Mesendoderm (in vitro differentiated cells): ENCODE data around the gene ERG. TPM values are rescaled to one million over a fixed set of nuclear protein-coding genes. Genes with fewer than 3 reads are reported as not detected.

ENCODE experiments used
- DNase-seq: peaks from one replicate; pipeline ENCODE4 v3.0.0; 2013
- H2AK5ac ChIP-seq: 2 replicates; pipeline ENCODE4 v1.6.1; 2013; ENCODE audit warnings: low read length, inconsistent platforms
- H2BK120ac ChIP-seq: 2 replicates; pipeline ENCODE4 v1.6.1; 2013; ENCODE audit warnings: low read depth, mild to moderate bottlenecking, low read length, moderate library complexity, mixed read lengths
- H2BK15ac ChIP-seq: replicated peaks from 2 replicates; pipeline ENCODE4 v1.6.1; 2013; ENCODE audit warnings: low read depth, mild to moderate bottlenecking, moderate library complexity
- H2BK5ac ChIP-seq: 2 replicates; pipeline ENCODE4 v1.6.1; 2013; ENCODE audit warnings: low read length, inconsistent platforms
- H3K18ac ChIP-seq: 2 replicates; pipeline ENCODE4 v1.6.1; 2013; ENCODE audit warnings: mild to moderate bottlenecking, low read length, mixed read lengths
- H3K23ac ChIP-seq: one replicate; pipeline ENCODE4 v1.6.1; 2013; ENCODE audit warnings: low read length
- H3K27ac ChIP-seq: 2 replicates; pipeline ENCODE4 v1.5.1; 2013; ENCODE audit warnings: low read depth, mild to moderate bottlenecking, inconsistent platforms, low read length, moderate library complexity
- H3K27me3 ChIP-seq: 2 replicates; pipeline ENCODE4 v1.6.1; 2013; ENCODE audit warnings: low read length, control low read depth, mild to moderate bottlenecking, inconsistent platforms; ENCODE audit not compliant: insufficient read depth, poor library complexity
- H3K36me3 ChIP-seq: 2 replicates; pipeline ENCODE4 v1.6.1; 2013; ENCODE audit warnings: low read length, inconsistent platforms; ENCODE audit not compliant: control insufficient read depth, insufficient read depth
- H3K4ac ChIP-seq: one replicate; pipeline ENCODE4 v1.6.1; 2013; ENCODE audit warnings: low read depth, mild to moderate bottlenecking, low read length, moderate library complexity
- H3K4me1 ChIP-seq: 2 replicates; pipeline ENCODE4 v1.6.1; 2013; ENCODE audit warnings: low read depth, low read length, inconsistent platforms; ENCODE audit not compliant: control insufficient read depth
- H3K4me2 ChIP-seq: 2 replicates; pipeline ENCODE4 v1.6.1; 2013; ENCODE audit warnings: low read length
- H3K4me3 ChIP-seq: 2 replicates; pipeline ENCODE4 v1.5.1; 2013; ENCODE audit warnings: mild to moderate bottlenecking, low read length
- H3K56ac ChIP-seq: one replicate; pipeline ENCODE4 v1.6.1; 2013; ENCODE audit warnings: low read length
- H3K79me1 ChIP-seq: 2 replicates; pipeline ENCODE4 v1.6.1; 2013; ENCODE audit warnings: low read length, inconsistent platforms
- H3K79me2 ChIP-seq: 2 replicates; pipeline ENCODE4 v1.6.1; 2013; ENCODE audit warnings: mild to moderate bottlenecking, low read length; ENCODE audit not compliant: control insufficient read depth, insufficient read depth
- H3K9ac ChIP-seq: 2 replicates; pipeline ENCODE4 v1.6.1; 2013; ENCODE audit warnings: low read length, inconsistent platforms
- H4K5ac ChIP-seq: one replicate; pipeline ENCODE4 v1.6.1; 2013; ENCODE audit warnings: low read length
- H4K8ac ChIP-seq: one replicate; pipeline ENCODE4 v1.6.1; 2013; ENCODE audit warnings: low read depth, mild to moderate bottlenecking, control low read depth, low read length, moderate library complexity
- WGBS: extraction: QIAGEN DNeasy Blood & Tissue Kit; methylation state at CpG from one replicate; pipeline ENCODE4 v1.1.7; 2013; ENCODE audit warnings: low lambda C conversion rate, missing lambda C conversion rate; ENCODE audit not compliant: insufficient coverage; ENCODE audit errors: extremely low coverage; 5-methylcytosine and 5-hydroxymethylcytosine counted together
- polyA plus RNA-seq, 2 experiments: library from polyadenylated mRNA; stranded (reverse); fragments of 200-250 nt; gene quantifications; one replicate each; pipeline ENCODE4 v1.2.3, GENCODE V29; 2013

Gene ERG, protein sequence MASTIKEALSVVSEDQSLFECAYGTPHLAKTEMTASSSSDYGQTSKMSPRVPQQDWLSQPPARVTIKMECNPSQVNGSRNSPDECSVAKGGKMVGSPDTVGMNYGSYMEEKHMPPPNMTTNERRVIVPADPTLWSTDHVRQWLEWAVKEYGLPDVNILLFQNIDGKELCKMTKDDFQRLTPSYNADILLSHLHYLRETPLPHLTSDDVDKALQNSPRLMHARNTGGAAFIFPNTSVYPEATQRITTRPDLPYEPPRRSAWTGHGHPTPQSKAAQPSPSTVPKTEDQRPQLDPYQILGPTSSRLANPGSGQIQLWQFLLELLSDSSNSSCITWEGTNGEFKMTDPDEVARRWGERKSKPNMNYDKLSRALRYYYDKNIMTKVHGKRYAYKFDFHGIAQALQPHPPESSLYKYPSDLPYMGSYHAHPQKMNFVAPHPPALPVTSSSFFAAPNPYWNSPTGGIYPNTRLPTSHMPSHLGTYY
- polyA plus RNA-seq (2013, experiment 1 of 2) = 0.56 TPM
- polyA plus RNA-seq (2013, experiment 2 of 2) = 0.56 TPM

GRCh38 chr21:38498057-38498833 lies at the start of gene ERG:
Gene ERG (minus strand): TSS chr21:38498477. CDS start chr21:38498380, 97 bp downstream.
- H3K27ac ChIP-seq = no peak within 1 kb of the TSS
- no peaks in the 10 kb centered on the region for H3K79me2 ChIP-seq
- no peaks in the 10 kb centered on the region for H3K4me1 ChIP-seq
- H2BK15ac ChIP-seq = no peak within 1 kb of the TSS
- no peak within 1 kb of the TSS for H3K4me3 ChIP-seq
- no peak within 1 kb of the TSS for H3K56ac ChIP-seq
- no peaks in the 10 kb centered on the region for H3K79me1 ChIP-seq
- no peak within 1 kb of the TSS for H2BK120ac ChIP-seq
- no peak within 1 kb of the TSS for H4K5ac ChIP-seq
- H3K4me2 ChIP-seq = no peak within 1 kb of the TSS
- no peak within 1 kb of the TSS for H3K9ac ChIP-seq
- no peaks in the 10 kb centered on the region for H3K36me3 ChIP-seq
- DNase-seq = no peak
- H2AK5ac ChIP-seq = no peak within 1 kb of the TSS
- no peak within 1 kb of the TSS for H3K4ac ChIP-seq
- H3K27me3 ChIP-seq = no peaks in the 10 kb centered on the region
- H4K8ac ChIP-seq = no peak within 1 kb of the TSS
- H3K18ac ChIP-seq = no peak within 1 kb of the TSS
- no peak within 1 kb of the TSS for H3K23ac ChIP-seq
- 100% methylated on average over 2 of the region's 12 CpGs for WGBS
- H2BK5ac ChIP-seq = no peak within 1 kb of the TSS

- Histone ChIP-seq H4K5ac (no peak overlapping the region), H3K18ac (no peak overlapping the region), H3K4me2 (no peak overlapping the region), H3K4me1 (no peaks in the 10 kb centered on the region), H2BK5ac (no peak overlapping the region), H3K23ac (no peak overlapping the region), H3K4ac (no peak overlapping the region), H3K56ac (no peak overlapping the region), H3K9ac (no peak overlapping the region), H3K27me3 (no peaks in the 10 kb centered on the region), H3K27ac (no peak overlapping the region), H2BK120ac (no peak overlapping the region), H2AK5ac (no peak overlapping the region), H3K4me3 (no peak overlapping the region), H2BK15ac (no peak overlapping the region), H3K36me3 (no peaks in the 10 kb centered on the region), H3K79me2 (no peaks in the 10 kb centered on the region), H3K79me1 (no peaks in the 10 kb centered on the region), H4K8ac (no peak overlapping the region)
- no peak for DNase-seq
- whole genome bisulfite sequencing = no CpG with 5 or more reads among the region's 2 CpGs
These were observed 46.4 kb upstream of the ERG start for GRCh38 chr21:38544661-38545060.

DNA sequence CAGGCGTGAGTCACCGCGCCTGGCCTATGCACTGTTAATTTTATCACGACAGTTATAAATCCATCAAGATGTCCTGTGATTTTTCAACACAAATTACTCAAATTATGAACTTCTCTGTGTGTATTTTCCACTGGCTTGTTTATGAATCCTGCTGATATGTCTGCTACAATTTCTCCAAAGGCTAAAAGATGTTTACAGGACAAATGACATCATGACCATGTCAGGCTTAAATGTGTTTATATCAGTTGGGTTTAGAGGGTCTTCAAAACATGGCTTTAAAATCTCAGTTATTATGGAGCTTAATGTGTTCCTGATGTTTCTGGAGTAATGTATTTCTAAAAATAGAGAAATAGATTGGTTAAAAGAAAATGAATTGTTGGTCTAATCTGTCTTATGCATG lies 44.0 kb upstream of the ERG start:
- no peak overlapping the region for H3K23ac ChIP-seq
- H4K8ac ChIP-seq = no peak overlapping the region
- no peak overlapping the region for H3K4me3 ChIP-seq
- no peak overlapping the region for H2BK15ac ChIP-seq
- no peak overlapping the region for H3K4ac ChIP-seq
- no peak overlapping the region for H3K27ac ChIP-seq
- H3K4me1 ChIP-seq = no peaks in the 10 kb centered on the region
- H4K5ac ChIP-seq = no peak overlapping the region
- H3K27me3 ChIP-seq = no peaks in the 10 kb centered on the region
- no peaks in the 10 kb centered on the region for H3K79me1 ChIP-seq
- H3K79me2 ChIP-seq = no peaks in the 10 kb centered on the region
- H3K36me3 ChIP-seq = no peaks in the 10 kb centered on the region
- no peak overlapping the region for H3K56ac ChIP-seq
- H2AK5ac ChIP-seq = no peak overlapping the region
- no peak overlapping the region for H2BK120ac ChIP-seq
- no peak overlapping the region for H3K9ac ChIP-seq
- no CpG with 5 or more reads among the region's 4 CpGs for WGBS
- H3K18ac ChIP-seq = no peak overlapping the region
- no peak overlapping the region for H3K4me2 ChIP-seq
- DNase-seq = no peak
- H2BK5ac ChIP-seq = no peak overlapping the region

DNA sequence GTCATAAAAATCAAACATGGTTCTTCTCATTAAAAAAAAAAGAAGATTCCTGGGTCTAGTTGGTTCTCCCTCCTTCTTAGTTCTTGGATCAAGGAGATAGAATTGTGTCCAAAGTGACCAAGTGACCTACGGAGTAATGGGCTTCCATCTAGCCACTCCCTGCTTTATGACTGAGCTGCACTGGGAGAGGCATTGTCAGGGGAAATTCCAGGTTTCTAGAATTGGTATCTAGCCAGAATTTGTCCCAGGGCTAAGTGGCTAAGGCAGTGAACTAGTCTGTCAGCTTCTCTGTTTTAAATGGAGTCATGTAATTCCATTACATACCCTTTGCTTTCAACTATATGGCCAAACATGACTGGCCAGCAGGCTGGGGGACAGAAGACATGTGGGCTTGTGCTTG lies 40.1 kb upstream of the ERG start:
- Histone ChIP-seq H4K5ac (no peak overlapping the region), H3K79me1 (no peaks in the 10 kb centered on the region), H3K36me3 (no peaks in the 10 kb centered on the region), H3K4me1 (no peaks in the 10 kb centered on the region), H4K8ac (no peak overlapping the region), H3K4me2 (no peak overlapping the region), H3K27me3 (no peaks in the 10 kb centered on the region), H3K56ac (no peak overlapping the region), H3K79me2 (no peaks in the 10 kb centered on the region), H3K23ac (no peak overlapping the region), H2BK120ac (no peak overlapping the region), H2BK5ac (no peak overlapping the region), H3K4ac (no peak overlapping the region), H3K4me3 (no peak overlapping the region), H3K9ac (no peak overlapping the region), H2AK5ac (no peak overlapping the region), H2BK15ac (no peak overlapping the region), H3K18ac (no peak overlapping the region), H3K27ac (no peak overlapping the region)
- no CpG with 5 or more reads among the region's 1 CpG for WGBS
- DNase-seq = no peak

DNA sequence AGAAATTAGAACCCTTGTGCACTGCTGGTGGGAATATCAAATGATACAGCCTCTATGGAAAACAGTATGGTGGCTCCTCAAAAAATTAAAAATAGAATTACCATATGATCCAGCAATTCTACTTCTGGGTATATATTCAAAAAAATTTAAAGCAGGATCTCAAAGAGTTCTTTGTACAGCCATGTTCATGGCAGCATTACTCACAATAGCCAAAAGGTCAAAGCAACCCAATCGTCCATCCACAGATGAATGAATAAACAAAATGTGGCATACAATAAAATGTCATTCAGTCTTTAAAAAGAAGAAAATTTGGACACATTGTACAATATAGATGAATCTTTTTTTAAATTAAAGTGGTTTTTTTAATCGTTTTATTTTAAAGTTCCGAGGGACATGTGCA lies 36.3 kb upstream of the ERG start:
- no peak overlapping the region for H3K56ac ChIP-seq
- no peak overlapping the region for H3K27ac ChIP-seq
- no peak overlapping the region for H4K5ac ChIP-seq
- no peaks in the 10 kb centered on the region for H3K79me1 ChIP-seq
- H2AK5ac ChIP-seq = no peak overlapping the region
- no peak overlapping the region for H2BK5ac ChIP-seq
- H2BK120ac ChIP-seq = no peak overlapping the region
- H3K4me3 ChIP-seq = no peak overlapping the region
- DNase-seq = no peak
- H4K8ac ChIP-seq = no peak overlapping the region
- H3K23ac ChIP-seq = no peak overlapping the region
- H3K18ac ChIP-seq = no peak overlapping the region
- H3K4me2 ChIP-seq = no peak overlapping the region
- H3K9ac ChIP-seq = no peak overlapping the region
- no peaks in the 10 kb centered on the region for H3K27me3 ChIP-seq
- WGBS = 100% methylated on average over 2 of the region's 3 CpGs
- H3K4ac ChIP-seq = no peak overlapping the region
- no peaks in the 10 kb centered on the region for H3K36me3 ChIP-seq
- no peak overlapping the region for H2BK15ac ChIP-seq
- no peaks in the 10 kb centered on the region for H3K4me1 ChIP-seq
- no peaks in the 10 kb centered on the region for H3K79me2 ChIP-seq
